ENCODE measurements around the gene HAO2.
A peak's percentile ranks its signal among the peaks of the same experiment; 100 is the strongest.
"Not testable (repeated sequence)": the region's sequence is repeated elsewhere in the genome, so short reads cannot be mapped to it uniquely, and the experiment has no call there.

The HAO2 gene

GRCh38 chr1:119347858-119348257, 20.7 kb upstream of the HAO2 start:
- DNase-seq: peak; percentile 38

DNA sequence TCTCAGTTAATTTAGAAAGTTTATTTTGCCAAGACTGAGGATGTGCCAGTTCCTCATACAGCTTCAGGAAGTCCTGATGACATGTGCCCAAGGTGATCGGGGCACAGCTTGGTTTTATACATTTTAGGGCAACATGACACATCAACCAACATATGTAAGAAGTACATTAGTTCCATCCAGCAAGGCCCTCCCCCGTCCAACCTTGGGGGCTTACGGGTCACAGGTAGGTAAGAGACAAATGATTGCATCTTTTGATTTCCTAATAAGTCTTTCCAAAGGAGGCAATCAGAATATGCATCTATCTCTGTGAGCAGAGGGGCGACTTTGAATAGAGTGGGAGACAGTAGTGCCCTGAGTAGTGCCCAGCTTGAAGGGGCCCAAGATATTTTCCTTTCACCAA, 19.6 kb upstream of the HAO2 start:
- no peak for DNase-seq

GRCh38 chr1:119350866-119351265, 17.7 kb upstream of the HAO2 start:
- not testable (repeated sequence) for DNase-seq

GRCh38 chr1:119351997-119352396, 16.6 kb upstream of the HAO2 start:
- DNase-seq: no peak

DNA sequence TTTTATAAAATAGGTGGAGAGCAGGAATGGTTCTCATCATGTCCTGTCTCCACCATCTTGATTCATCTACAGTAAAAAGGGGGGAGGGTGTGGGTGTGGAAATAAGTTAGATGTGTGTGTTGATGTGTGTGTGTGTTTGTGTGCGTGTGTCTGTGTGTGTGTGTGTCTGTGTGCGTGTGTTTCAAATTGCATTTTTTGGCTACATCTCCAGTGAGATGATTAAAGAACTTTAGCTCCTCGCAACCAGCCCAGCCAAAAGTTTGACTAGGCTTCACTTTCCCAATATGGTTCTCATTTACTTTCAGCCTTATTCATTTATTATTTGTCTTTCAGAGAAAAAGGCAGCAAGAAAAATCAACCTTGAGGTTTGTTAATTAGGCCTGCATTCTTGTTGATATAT, 14.7 kb upstream of the HAO2 start:
- peak; percentile 23 for DNase-seq

DNA sequence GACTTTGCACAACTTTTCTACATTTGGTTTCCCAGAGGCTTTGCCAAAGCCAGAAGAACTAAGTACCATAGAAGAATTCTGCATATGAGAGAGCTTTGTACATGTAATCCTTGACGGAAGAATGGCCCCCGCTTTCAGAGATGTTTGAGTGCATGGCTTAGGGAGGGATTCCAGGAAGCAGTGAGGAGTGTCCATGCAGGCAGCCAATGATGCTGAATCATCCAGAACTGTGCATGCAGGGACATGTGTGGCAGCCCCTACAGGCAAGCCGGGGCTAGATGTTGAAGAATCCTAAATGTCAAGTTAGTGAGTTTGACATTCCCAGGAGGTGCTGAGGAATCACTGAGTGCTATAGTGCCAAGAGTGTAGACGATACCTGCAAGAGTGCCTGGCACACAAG, 9.9 kb upstream of the HAO2 start:
- DNase-seq: peak; percentile 39

DNA sequence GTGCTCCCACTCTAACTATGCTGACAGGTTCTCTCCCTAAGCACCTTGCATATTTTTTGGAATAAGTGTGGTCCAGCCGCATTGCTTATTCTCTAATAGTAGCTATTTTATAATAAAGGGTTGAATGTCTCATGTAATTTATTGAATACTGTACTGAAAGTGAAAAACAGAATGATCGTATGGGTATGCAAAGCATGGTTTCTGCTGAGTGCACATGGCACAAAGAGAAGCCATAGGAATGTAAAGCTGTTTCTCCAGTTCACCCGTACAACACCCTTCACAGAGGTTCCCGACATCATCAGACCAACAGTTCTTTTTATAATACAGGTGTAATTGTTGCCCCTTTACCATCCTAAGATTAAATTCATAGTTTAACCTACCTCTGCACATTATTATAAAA, 8.9 kb upstream of the HAO2 start:
- DNase-seq: no peak

GRCh38 chr1:119361205-119361604, 7.4 kb upstream of the HAO2 start:
- no peak for DNase-seq

DNA sequence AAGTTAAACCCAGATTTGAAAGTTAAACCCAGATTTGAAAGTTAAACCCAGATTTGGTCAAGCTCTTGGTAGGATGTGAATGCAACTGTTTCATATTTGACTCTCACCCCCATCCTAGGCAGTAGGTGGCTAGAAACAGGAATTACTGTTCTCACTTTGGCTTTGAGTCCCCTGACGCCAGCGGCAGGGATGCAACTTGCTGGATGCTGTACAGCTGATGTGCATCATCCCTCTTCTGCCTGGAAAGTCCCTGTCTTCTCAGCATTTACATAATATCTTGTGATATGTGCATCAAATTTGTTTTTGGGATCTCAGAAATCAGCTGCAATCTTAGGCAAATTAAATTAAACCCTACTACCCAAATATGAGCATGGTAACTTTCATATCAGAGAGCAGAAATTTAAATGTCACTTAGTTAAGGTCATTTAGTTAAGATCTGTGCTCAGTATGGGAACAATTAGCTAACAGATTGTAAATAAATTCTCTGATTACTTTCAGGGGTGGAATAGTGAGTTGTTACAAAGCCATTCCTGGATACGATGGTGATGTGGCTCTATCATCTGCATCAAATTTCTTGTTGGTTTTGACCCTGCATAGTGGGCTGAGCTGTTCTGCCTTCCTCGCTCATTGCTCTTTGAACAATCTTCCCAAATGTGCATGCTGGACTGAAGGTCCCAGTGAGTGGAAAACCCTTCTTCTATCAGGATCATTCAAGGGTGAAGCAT, 6.8 kb upstream of the HAO2 start:
- no peak for DNase-seq

- no peak for DNase-seq
Observed at GRCh38 chr1:119363162-119363561, 5.4 kb upstream of the HAO2 start.

- no peak for DNase-seq
Observed at GRCh38 chr1:119364640-119365039, 3.9 kb upstream of the HAO2 start.

DNA sequence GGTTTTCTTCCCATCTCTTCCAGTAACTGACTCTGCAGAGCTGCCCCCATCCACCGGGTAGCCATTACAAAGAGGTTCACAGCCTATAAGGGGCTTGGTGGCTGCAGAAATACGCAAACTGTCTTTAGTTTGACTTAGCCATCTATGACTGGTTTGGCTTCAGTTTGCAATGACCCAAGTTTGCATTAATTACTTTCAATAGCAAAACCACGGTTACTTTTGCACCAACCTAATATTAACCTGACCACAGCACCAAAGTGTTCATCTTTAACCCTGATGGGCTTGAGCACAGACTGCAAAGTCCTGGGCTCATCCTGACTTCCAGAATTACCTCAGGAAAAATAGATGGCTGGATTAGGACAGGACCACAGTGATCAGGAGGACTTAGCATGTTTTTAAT, 2.2 kb upstream of the HAO2 start:
- DNase-seq: no peak

DNA sequence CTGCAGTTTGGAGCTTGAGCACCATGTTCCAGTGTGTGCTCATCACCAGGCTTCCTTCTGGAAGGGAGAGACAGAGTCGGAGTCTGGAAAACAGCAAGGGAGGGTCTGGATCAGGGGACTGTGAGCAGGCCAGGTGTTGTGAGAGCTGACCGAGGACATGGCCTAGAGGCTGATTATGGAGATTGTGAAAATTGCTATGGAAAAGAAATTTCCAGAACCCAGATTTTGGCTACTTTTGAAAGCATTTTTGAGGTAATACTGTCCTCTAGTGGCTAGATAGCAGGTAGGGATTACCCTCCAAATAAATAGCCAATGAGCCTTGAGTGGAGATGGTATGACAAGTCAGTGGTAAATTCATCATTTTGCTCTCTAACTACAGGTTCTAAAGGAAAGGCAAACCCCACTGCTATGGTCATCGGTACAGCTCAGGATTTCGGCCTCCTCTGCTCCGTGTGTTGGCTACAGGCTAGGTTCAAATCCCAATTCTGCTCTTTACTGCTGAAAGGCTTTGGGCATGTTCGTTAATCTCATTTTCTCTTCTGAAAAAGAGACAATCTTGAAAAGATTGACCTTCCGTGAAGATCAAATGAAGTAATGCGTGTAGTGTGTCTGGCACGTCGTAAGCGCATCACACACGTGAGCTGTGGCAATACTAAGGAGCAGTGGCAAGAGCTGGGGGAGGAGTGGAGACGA, 1.0 kb upstream of the HAO2 start:
- peak; percentile 63 for DNase-seq

DNA sequence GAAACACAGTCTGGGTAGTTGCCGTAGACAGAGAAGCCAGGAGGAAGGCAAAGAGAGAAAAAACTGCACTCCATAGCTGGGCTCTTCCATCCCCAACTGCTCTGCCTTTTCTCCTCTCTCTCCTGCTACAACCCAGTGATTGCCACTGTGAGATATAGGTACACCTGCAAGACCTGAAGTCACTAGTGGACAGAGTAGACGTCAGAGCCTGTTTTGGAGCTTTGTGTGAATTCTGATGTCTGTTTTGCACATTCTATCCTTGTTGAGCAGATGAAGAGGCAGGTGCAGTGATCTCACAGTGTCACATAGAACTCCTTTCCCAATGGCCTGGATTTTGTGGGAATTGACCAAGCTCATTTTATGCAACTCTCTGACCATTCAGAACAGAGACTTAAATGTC, 2.2 kb downstream of the HAO2 start:
- DNase-seq: no peak

DNA sequence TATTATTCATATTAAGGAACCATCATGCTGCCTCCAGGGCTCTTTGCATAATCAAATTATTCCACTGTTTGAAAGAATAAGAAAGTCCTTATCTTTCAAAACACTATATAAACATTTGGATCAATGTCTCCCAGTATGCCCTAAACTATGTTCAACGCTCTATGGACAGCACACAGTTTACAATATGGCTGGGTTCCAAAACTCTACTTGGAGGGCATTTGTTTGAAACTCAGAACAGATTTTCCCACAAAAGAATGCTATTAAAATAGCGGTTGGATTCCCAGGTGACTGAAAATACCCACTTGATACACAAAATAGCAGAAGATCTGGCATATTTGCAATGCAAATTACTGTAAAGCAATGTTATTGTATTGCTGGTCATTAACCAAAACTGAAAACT, 3.2 kb downstream of the HAO2 start:
- no peak for DNase-seq

- DNase-seq: peak; percentile 46
Observed at GRCh38 chr1:119372503-119373086, 4.0 kb downstream of the HAO2 start.

DNA sequence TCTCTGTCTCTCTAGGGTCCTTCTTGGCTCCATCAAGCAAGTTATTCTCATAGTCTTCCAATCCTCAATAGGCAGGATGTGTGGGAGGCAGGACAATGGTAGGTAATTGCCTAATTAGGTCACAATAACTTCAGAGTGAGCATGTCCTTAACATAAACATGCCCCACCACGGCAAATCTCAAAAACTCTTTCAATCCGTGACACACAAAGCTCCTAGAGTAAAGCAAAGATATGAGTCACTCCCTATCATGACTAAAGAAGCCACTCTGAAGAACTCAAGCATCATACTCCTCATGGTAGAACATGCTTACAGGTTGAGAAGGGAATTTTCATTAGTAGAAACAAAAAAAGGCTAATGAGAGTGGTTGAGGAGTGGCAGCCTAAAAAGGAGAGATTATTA, 4.9 kb downstream of the HAO2 start:
- peak; percentile 57 for DNase-seq

- DNase-seq: no peak
Observed at GRCh38 chr1:119374208-119374874, 5.8 kb downstream of the HAO2 start.

DNA sequence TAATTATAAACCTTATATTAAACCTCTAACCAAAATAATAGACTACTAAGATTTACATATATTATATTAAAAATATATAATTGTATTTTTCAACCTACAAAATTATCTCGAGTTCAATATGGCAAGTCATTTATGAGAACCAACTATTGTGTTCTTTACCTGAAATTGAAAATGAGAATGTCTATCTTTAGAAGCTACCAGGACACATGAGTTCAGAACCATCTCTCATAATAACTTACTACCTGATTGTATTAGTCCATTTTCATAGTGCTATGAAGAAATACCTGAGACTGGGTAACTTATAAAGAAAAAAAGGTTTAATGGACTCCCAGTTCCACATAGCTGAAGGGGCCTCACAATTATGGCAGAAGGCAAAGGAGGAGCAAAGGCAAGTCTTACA, 6.8 kb downstream of the HAO2 start:
- no peak for DNase-seq

- no peak for DNase-seq
Observed at GRCh38 chr1:119376594-119376993, 8.0 kb downstream of the HAO2 start.

DNA sequence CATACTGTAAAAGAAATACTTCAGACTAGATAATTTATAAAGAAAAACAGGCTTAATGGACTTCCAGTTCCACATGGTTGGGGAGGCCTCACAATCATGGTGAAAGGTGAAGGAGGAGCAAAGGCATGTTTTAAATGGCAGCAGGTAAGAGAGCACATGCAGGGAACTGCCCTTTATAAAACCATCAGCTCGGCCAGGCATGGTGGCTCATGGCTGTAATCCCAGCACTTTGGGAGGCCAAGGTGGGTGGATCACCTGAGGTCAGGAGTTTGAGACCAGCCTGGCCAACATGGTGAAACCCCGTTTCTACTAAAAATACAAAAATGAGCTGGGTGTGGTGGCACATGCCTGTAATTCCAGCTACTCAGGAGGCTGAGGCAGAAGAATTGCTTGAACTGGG, 9.0 kb downstream of the HAO2 start:
- not testable (repeated sequence) for DNase-seq

GRCh38 chr1:119379117-119379516, 10.5 kb downstream of the HAO2 start:
- no peak for DNase-seq

- no peak for DNase-seq
Observed at GRCh38 chr1:119380304-119380703, 11.7 kb downstream of the HAO2 start.

All from fibroblast of upper back skin (primary cell).